HG03460 (cell line): Measurements from ENCODE around the gene LEPR.

ENCODE experiments used
- ATAC-seq: cut with Tn5 transposase; IDR thresholded peaks from one replicate; pipeline ENCODE4 v1.9.1; 2021; ENCODE audit not compliant: unreplicated experiment

Gene LEPR

GRCh38 chr1:65412256-65412983 lies 8.0 kb upstream of the LEPR start:
- ATAC-seq = no peak

GRCh38 chr1:65412984-65413375 lies 7.5 kb upstream of the LEPR start:
- no peak for ATAC-seq

- ATAC-seq = no peak
Observed at GRCh38 chr1:65414538-65414937, 5.9 kb upstream of the LEPR start.

- ATAC-seq = no peak
Observed at GRCh38 chr1:65416767-65417166, 3.7 kb upstream of the LEPR start.

GRCh38 chr1:65417729-65418128 lies 2.7 kb upstream of the LEPR start:
- ATAC-seq = no peak

- no peak for ATAC-seq
Observed at GRCh38 chr1:65418522-65419185, 1.8 kb upstream of the LEPR start.

- ATAC-seq = peak; percentile 92
Observed at GRCh38 chr1:65419681-65420589, 533 bp upstream of the LEPR start.

- ATAC-seq = no peak
Observed at GRCh38 chr1:65421351-65422025, 1.0 kb downstream of the LEPR start.

GRCh38 chr1:65422241-65423203 lies 2.1 kb downstream of the LEPR start:
- no peak for ATAC-seq

- ATAC-seq = no peak
Observed at GRCh38 chr1:65423884-65424572, 3.6 kb downstream of the LEPR start.

- ATAC-seq = no peak
Observed at GRCh38 chr1:65424573-65424889, 4.1 kb downstream of the LEPR start.

GRCh38 chr1:65425006-65425405 lies 4.5 kb downstream of the LEPR start:
- ATAC-seq = no peak

GRCh38 chr1:65425697-65426096 lies 5.2 kb downstream of the LEPR start:
- ATAC-seq = no peak

GRCh38 chr1:65429078-65429477 lies 8.6 kb downstream of the LEPR start:
- no peak for ATAC-seq

GRCh38 chr1:65429806-65430205 lies 9.3 kb downstream of the LEPR start:
- no peak for ATAC-seq

- no peak for ATAC-seq
Observed at GRCh38 chr1:65431111-65431705, 10.7 kb downstream of the LEPR start.

GRCh38 chr1:65432918-65433317 lies 12.4 kb downstream of the LEPR start:
- ATAC-seq = no peak

- no peak for ATAC-seq
Observed at GRCh38 chr1:65434255-65434654, 13.8 kb downstream of the LEPR start.

- no peak for ATAC-seq
Observed at GRCh38 chr1:65434760-65435159, 14.3 kb downstream of the LEPR start.
